ENCODE data around the gene ARL10.
A peak's percentile ranks its signal among the peaks of the same experiment; 100 is the strongest.

Gene ARL10

GRCh38 chr5:176365351-176366231 lies at the start of gene ARL10:
Gene ARL10 (plus strand): TSS chr5:176365487. CDS start chr5:176365564, 77 bp downstream.
- DNase-seq (ENCODE audit: low read depth, low spot score) = peak; percentile 28

GRCh38 chr5:176317534-176318374 lies 47.5 kb upstream of the ARL10 start:
- no peak for DNase-seq (ENCODE audit: low read depth, low spot score)

GRCh38 chr5:176319827-176320554 lies 45.3 kb upstream of the ARL10 start:
- DNase-seq (ENCODE audit: low read depth, low spot score) = no peak

GRCh38 chr5:176320577-176320976 lies 44.7 kb upstream of the ARL10 start:
- DNase-seq (ENCODE audit: low read depth, low spot score) = no peak

GRCh38 chr5:176334031-176334770 lies 31.1 kb upstream of the ARL10 start:
- no peak for DNase-seq (ENCODE audit: low read depth, low spot score)

- no peak for DNase-seq (ENCODE audit: low read depth, low spot score)
Measured at GRCh38 chr5:176337913-176338312, 27.4 kb upstream of the ARL10 start.

GRCh38 chr5:176339304-176339703 lies 26.0 kb upstream of the ARL10 start:
- no peak for DNase-seq (ENCODE audit: low read depth, low spot score)

GRCh38 chr5:176341325-176342157 lies 23.7 kb upstream of the ARL10 start:
- DNase-seq (ENCODE audit: low read depth, low spot score) = no peak

GRCh38 chr5:176342158-176342483 lies 23.2 kb upstream of the ARL10 start:
- no peak for DNase-seq (ENCODE audit: low read depth, low spot score)

GRCh38 chr5:176342766-176343458 lies 22.4 kb upstream of the ARL10 start:
- no peak for DNase-seq (ENCODE audit: low read depth, low spot score)

- no peak for DNase-seq (ENCODE audit: low read depth, low spot score)
Measured at GRCh38 chr5:176350416-176350815, 14.9 kb upstream of the ARL10 start.

- DNase-seq (ENCODE audit: low read depth, low spot score) = no peak
Measured at GRCh38 chr5:176352116-176352878, 13.0 kb upstream of the ARL10 start.

GRCh38 chr5:176353533-176353932 lies 11.8 kb upstream of the ARL10 start:
- no peak for DNase-seq (ENCODE audit: low read depth, low spot score)

- DNase-seq (ENCODE audit: low read depth, low spot score) = no peak
Measured at GRCh38 chr5:176355400-176356178, 9.7 kb upstream of the ARL10 start.

- no peak for DNase-seq (ENCODE audit: low read depth, low spot score)
Measured at GRCh38 chr5:176356179-176356566, 9.1 kb upstream of the ARL10 start.

- no peak for DNase-seq (ENCODE audit: low read depth, low spot score)
Measured at GRCh38 chr5:176359658-176360057, 5.6 kb upstream of the ARL10 start.

GRCh38 chr5:176360894-176361436 lies 4.3 kb upstream of the ARL10 start:
- DNase-seq (ENCODE audit: low read depth, low spot score) = no peak
